Left lung (tissue), 10 donors: ENCODE data around the gene AGTRAP. TPM values are rescaled to one million over a fixed set of nuclear protein-coding genes. Genes with fewer than 3 reads are reported as not detected.
A peak's percentile ranks its signal among the peaks of the same experiment; 100 is the strongest.

ENCODE experiments used
- ATAC-seq: fragments of 200-7000 bp; cut with Tn5 transposase; one replicate; pipeline ENCODE4 v1.9.1; 2020; ENCODE audit warnings: moderate library complexity
- DNase-seq, 4 donors: peaks; one replicate each; pipeline ENCODE4 v3.0.0-alpha.2; 2013 to 2020
- H3K27ac ChIP-seq, 2 donors: fragments of 200-600 bp; sonication (generic) in 1 of 2; one replicate each; pipeline versions ENCODE4 v1.5.0 to v1.8.0; 2020 to 2021
- H3K27me3 ChIP-seq, 2 donors: fragments of 200-600 bp; sonication (generic) in 1 of 2; one replicate each; pipeline versions ENCODE4 v1.5.0 to v1.8.0; 2020 to 2021
- H3K36me3 ChIP-seq, 2 donors: fragments of 200-600 bp; sonication (generic) in 1 of 2; one replicate each; pipeline versions ENCODE4 v1.5.0 to v1.8.0; 2020 to 2021
- H3K4me1 ChIP-seq, 2 donors: fragments of 200-600 bp; one replicate each; pipeline ENCODE4 v1.8.0; 2021
- H3K4me3 ChIP-seq, 2 donors: fragments of 200-600 bp; sonication (generic) in 1 of 2; one replicate each; pipeline versions ENCODE4 v1.5.0 to v1.8.0; 2020 to 2021; ENCODE audit warnings: mild to moderate bottlenecking in 1 of 2
- H3K9me3 ChIP-seq, 2 donors: fragments of 200-600 bp; sonication (generic) in 1 of 2; one replicate each; pipeline versions ENCODE4 v1.5.0 to v1.8.0; 2020 to 2021
- CTCF ChIP-seq, 2 donors: fragments of 200-600 bp; sonication (generic) in 1 of 2; IDR thresholded peaks; one replicate each; pipeline versions ENCODE4 v1.5.0 to v1.8.0; 2021; ENCODE audit warnings: antibody characterized with exemption in 2 of 2
- intact Hi-C, 2 donors: fragments of 100-400 bp; cut with DNase I; formaldehyde crosslinking; loops; one replicate each; pipeline versions ENCODE4 v1.11.2 to v1.14.2; 2022
- polyA plus RNA-seq, 6 donors: library from polyadenylated mRNA; unstranded; fragments of 120-200 nt; gene quantifications; one replicate each; pipeline ENCODE4 v1.2.1, GENCODE V29; 2013; ENCODE audit not compliant: insufficient read length in 6 of 6
- total RNA-seq, 2 donors: library from RNA; stranded (reverse); fragmentation: NEBNext Ultra II Directional; extraction: Animal tissue kit (Norgen Biotek cat#: 25700); gene quantifications; one replicate each; pipeline ENCODE4 v1.2.1, GENCODE V29; 2021
- donor health status: DM: no; HTN: yes; CAD: no.
- donor health status: DM: no; HTN: no; CAD: no.

The AGTRAP gene
- total and polyA plus RNA-seq, 8 donors: 24.7 to 95.8 (median 28.3) TPM

- Histone ChIP-seq H3K36me3 (no peaks in the 10 kb centered on the region), H3K9me3 (no peaks in the 10 kb centered on the region), H3K27ac (no peak overlapping the region), H3K4me3 (no peak overlapping the region), H3K27me3 (no peaks in the 10 kb centered on the region), H3K4me1 (peaks cover 10 to 16% of the 10 kb centered on the region in 2 donors)
- TF ChIP-seq CTCF (IDR thresholded peaks at IDR 0.05): no peak
- no peak for DNase-seq
- ATAC-seq: no peak
- intact Hi-C loops: no loop called here
These were observed 45.4 kb downstream of the AGTRAP start for GRCh38 chr1:11781297-11781696.

GRCh38 chr1:11782127-11782708 lies 46.3 kb downstream of the AGTRAP start:
- Histone ChIP-seq H3K36me3 (no peaks in the 10 kb centered on the region), H3K27me3 (no peaks in the 10 kb centered on the region), H3K9me3 (no peaks in the 10 kb centered on the region), H3K4me1 (peaks cover 17 to 23% of the 10 kb centered on the region in 2 donors), H3K4me3 (no peak overlapping the region), H3K27ac (no peak overlapping the region)
- intact Hi-C loops: no loop called here
- no peak for DNase-seq
- TF ChIP-seq CTCF (IDR thresholded peaks at IDR 0.05): no peak
- no peak for ATAC-seq

- DNase-seq (no peak), ATAC-seq (no peak)
- Histone ChIP-seq H3K27me3 (no peaks in the 10 kb centered on the region), H3K4me3 (no peak overlapping the region), H3K4me1 (peaks cover 31 to 36% of the 10 kb centered on the region in 2 donors), H3K36me3 (no peaks in the 10 kb centered on the region), H3K27ac (no peak overlapping the region), H3K9me3 (no peaks in the 10 kb centered on the region)
- TF ChIP-seq CTCF (IDR thresholded peaks at IDR 0.05): no peak
- intact Hi-C loops: no loop called here
These were observed 47.6 kb downstream of the AGTRAP start for GRCh38 chr1:11783556-11783955.

- peaks cover 0 to 8% of the 10 kb centered on the region in 2 donors for H3K36me3 ChIP-seq
- ATAC-seq (no peak), DNase-seq (no peak)
- H3K4me3 ChIP-seq: peak overlapping the region in 1 of 2 donors; percentile 5
- peak overlapping the region; percentile 55 to 63 for H3K27ac ChIP-seq
- intact Hi-C loops: no loop called here
- no peak for TF ChIP-seq CTCF (IDR thresholded peaks at IDR 0.05)
- no peaks in the 10 kb centered on the region for H3K27me3 ChIP-seq
- no peaks in the 10 kb centered on the region for H3K9me3 ChIP-seq
- peaks cover 39 to 45% of the 10 kb centered on the region in 2 donors for H3K4me1 ChIP-seq
These were observed 48.5 kb downstream of the AGTRAP start for GRCh38 chr1:11784256-11784992.

- intact Hi-C loops: no loop called here
- no peaks in the 10 kb centered on the region for H3K9me3 ChIP-seq
- peak overlapping the region; percentile 55 to 63 for H3K27ac ChIP-seq
- DNase-seq: peak in 3 of 4 donors; percentile 39 to 94 (median 70)
- TF ChIP-seq CTCF (IDR thresholded peaks at IDR 0.05): peak; percentile 89
- H3K36me3 ChIP-seq: peaks cover 0 to 16% of the 10 kb centered on the region in 2 donors
- H3K27me3 ChIP-seq: no peaks in the 10 kb centered on the region
- peak overlapping the region in 1 of 2 donors; percentile 5 for H3K4me3 ChIP-seq
- peak; percentile 52 for ATAC-seq
- peaks cover 47 to 52% of the 10 kb centered on the region in 2 donors for H3K4me1 ChIP-seq
These were observed 49.2 kb downstream of the AGTRAP start for GRCh38 chr1:11784993-11785769.
